Stimulated activated CD4-positive, alpha-beta T cell treated with anti-CD3 and anti-CD28 coated beads, Interleukin-15, amount 100 ng/mL, for 1 hour (primary cell): Measurements from ENCODE around the gene TNPO3.

Experiments
- DNase-seq, 2 donors: peaks; one replicate each; pipeline ENCODE4 v3.0.0-alpha.2; 2020; ENCODE audit warnings: low read depth in 1 of 2, low spot score in 1 of 2

Gene TNPO3

GRCh38 chr7:129054438-129055293, at the start of gene TNPO3:
Gene TNPO3 (minus strand): TSS chr7:129055111. CDS start chr7:129054770, 341 bp downstream.
- peak; percentile 78 to 85 for DNase-seq

GRCh38 chr7:129103561-129104324, 48.8 kb upstream of the TNPO3 start:
- DNase-seq = no peak

GRCh38 chr7:129101746-129102145, 46.8 kb upstream of the TNPO3 start:
- no peak for DNase-seq

- no peak for DNase-seq
These were observed 45.9 kb upstream of the TNPO3 start for GRCh38 chr7:129100827-129101166.

- no peak for DNase-seq
These were observed 43.6 kb upstream of the TNPO3 start for GRCh38 chr7:129098409-129099084.

GRCh38 chr7:129095258-129095657, 40.3 kb upstream of the TNPO3 start:
- no peak for DNase-seq

GRCh38 chr7:129094501-129094900, 39.6 kb upstream of the TNPO3 start:
- DNase-seq = no peak

GRCh38 chr7:129093867-129094456, 39.1 kb upstream of the TNPO3 start:
- no peak for DNase-seq

GRCh38 chr7:129091484-129092002, 36.6 kb upstream of the TNPO3 start:
- peak; percentile 62 to 87 for DNase-seq

- DNase-seq = no peak
These were observed 35.5 kb upstream of the TNPO3 start for GRCh38 chr7:129090300-129090907.

- no peak for DNase-seq
These were observed 34.8 kb upstream of the TNPO3 start for GRCh38 chr7:129089521-129090212.

GRCh38 chr7:129084801-129085551, 30.1 kb upstream of the TNPO3 start:
- no peak for DNase-seq

GRCh38 chr7:129083525-129083924, 28.6 kb upstream of the TNPO3 start:
- no peak for DNase-seq

GRCh38 chr7:129078455-129078854, 23.5 kb upstream of the TNPO3 start:
- no peak for DNase-seq

GRCh38 chr7:129076886-129077285, 22.0 kb upstream of the TNPO3 start:
- no peak for DNase-seq

GRCh38 chr7:129074994-129075393, 20.1 kb upstream of the TNPO3 start:
- DNase-seq = no peak

- DNase-seq = no peak
These were observed 19.5 kb upstream of the TNPO3 start for GRCh38 chr7:129074361-129074871.

- no peak for DNase-seq
These were observed 18.8 kb upstream of the TNPO3 start for GRCh38 chr7:129073738-129074137.

GRCh38 chr7:129073204-129073603, 18.3 kb upstream of the TNPO3 start:
- no peak for DNase-seq
